NCI-H146 treated with DMSO at 0.1 percent for 48 hours (cell line): Measurements from ENCODE around the gene AUTS2.

Source experiments
- DNase-seq: peaks from one replicate; lab custom pipeline; 2025; ENCODE audit not compliant: unreplicated experiment; lab: John Stamatoyannopoulos, UW

AUTS2 gene

GRCh38 chr7:69922026-69922803 is 323.9 kb downstream of the AUTS2 start:
- no peak for DNase-seq

- DNase-seq: no peak
These were observed 329.2 kb downstream of the AUTS2 start for GRCh38 chr7:69927461-69927860.

- DNase-seq: no peak
These were observed 330.3 kb downstream of the AUTS2 start for GRCh38 chr7:69928621-69929020.

- no peak for DNase-seq
These were observed 331.3 kb downstream of the AUTS2 start for GRCh38 chr7:69929622-69930021.

GRCh38 chr7:69932034-69932628 is 333.9 kb downstream of the AUTS2 start:
- peak; percentile 27 for DNase-seq

GRCh38 chr7:69934144-69934903 is 336.0 kb downstream of the AUTS2 start:
- DNase-seq: peak; percentile 97

GRCh38 chr7:69935107-69935506 is 336.8 kb downstream of the AUTS2 start:
- DNase-seq: no peak

- DNase-seq: no peak
These were observed 338.8 kb downstream of the AUTS2 start for GRCh38 chr7:69937097-69937496.

- no peak for DNase-seq
These were observed 341.0 kb downstream of the AUTS2 start for GRCh38 chr7:69939317-69939716.

GRCh38 chr7:69941077-69941651 is 342.9 kb downstream of the AUTS2 start:
- DNase-seq: no peak

GRCh38 chr7:69942573-69942972 is 344.3 kb downstream of the AUTS2 start:
- no peak for DNase-seq

GRCh38 chr7:69946901-69947300 is 348.6 kb downstream of the AUTS2 start:
- DNase-seq: no peak

GRCh38 chr7:69947998-69948397 is 349.7 kb downstream of the AUTS2 start:
- no peak for DNase-seq

- no peak for DNase-seq
These were observed 350.8 kb downstream of the AUTS2 start for GRCh38 chr7:69949122-69949521.

GRCh38 chr7:69951458-69951857 is 353.2 kb downstream of the AUTS2 start:
- peak; percentile 50 for DNase-seq

- no peak for DNase-seq
These were observed 355.1 kb downstream of the AUTS2 start for GRCh38 chr7:69953136-69954067.

GRCh38 chr7:69956541-69956940 is 358.3 kb downstream of the AUTS2 start:
- no peak for DNase-seq

GRCh38 chr7:69957661-69958060 is 359.4 kb downstream of the AUTS2 start:
- no peak for DNase-seq

- DNase-seq: no peak
These were observed 361.7 kb downstream of the AUTS2 start for GRCh38 chr7:69959789-69960499.

- no peak for DNase-seq
These were observed 363.2 kb downstream of the AUTS2 start for GRCh38 chr7:69961436-69961835.
